OCI-LY7 (cell line): ENCODE results near the gene NKPD1.

Source experiments
- EZH2phosphoT487 ChIP-seq: fragments of 200-600 bp; sonication (generic); IDR thresholded peaks from 2 replicates; pipeline ENCODE4 v1.6.1; 2018; ENCODE audit warnings: low read depth, borderline replicate concordance, mild to moderate bottlenecking, mixed run types, antibody characterized with exemption, low read length, moderate library complexity, mixed read lengths
- TF ChIP-seq, protein P1 (sequence below): fragments of 200-600 bp; sonication (generic); conservative IDR thresholded peaks from 2 replicates; pipeline ENCODE4 v1.5.1; 2014; ENCODE audit warnings: mild to moderate bottlenecking, antibody characterized with exemption, low read length, moderate library complexity, mixed read lengths

DNA sequence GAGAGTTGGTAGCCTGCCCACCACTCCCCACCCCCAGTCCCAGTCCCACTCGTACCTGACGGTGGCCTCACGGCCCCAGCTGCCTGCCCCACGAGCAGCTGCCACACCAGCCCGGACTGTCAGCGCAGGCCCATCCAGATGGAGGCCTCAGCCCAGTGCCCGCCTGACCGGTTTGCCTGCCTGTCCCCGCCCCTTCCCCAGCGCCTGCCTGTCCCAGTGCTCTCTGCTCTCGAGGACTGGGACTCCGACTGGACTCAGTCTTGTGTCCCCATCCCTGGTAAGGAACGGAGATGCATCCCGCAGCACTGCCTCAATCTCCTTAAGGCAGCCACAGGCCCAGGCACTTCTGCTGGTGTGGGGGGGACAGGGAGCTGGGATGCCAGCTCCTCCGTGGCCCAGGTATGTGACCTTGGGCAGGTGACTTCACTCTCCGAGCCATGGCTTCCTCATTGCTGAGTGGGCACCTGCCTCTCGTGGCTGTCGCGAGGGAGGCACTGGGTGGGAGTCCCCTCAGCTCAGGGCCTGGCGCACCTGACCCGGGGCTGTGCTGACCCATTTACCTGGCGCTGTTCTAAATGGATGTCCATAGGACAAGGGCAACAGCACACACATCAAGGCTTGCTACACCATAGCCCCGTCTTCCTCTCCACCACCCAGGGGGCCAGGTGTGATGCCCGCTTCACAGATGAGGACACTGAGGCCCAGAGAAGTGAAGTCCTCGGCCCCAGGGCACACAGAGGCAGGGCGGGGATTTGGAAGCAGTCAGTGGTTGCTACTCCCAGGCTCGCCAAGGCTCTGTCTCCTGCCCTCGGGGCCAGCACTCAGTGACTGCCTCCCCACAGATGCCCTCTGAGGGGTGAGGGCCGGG, at the start of gene NKPD1:
- TF ChIP-seq, protein P1, sequence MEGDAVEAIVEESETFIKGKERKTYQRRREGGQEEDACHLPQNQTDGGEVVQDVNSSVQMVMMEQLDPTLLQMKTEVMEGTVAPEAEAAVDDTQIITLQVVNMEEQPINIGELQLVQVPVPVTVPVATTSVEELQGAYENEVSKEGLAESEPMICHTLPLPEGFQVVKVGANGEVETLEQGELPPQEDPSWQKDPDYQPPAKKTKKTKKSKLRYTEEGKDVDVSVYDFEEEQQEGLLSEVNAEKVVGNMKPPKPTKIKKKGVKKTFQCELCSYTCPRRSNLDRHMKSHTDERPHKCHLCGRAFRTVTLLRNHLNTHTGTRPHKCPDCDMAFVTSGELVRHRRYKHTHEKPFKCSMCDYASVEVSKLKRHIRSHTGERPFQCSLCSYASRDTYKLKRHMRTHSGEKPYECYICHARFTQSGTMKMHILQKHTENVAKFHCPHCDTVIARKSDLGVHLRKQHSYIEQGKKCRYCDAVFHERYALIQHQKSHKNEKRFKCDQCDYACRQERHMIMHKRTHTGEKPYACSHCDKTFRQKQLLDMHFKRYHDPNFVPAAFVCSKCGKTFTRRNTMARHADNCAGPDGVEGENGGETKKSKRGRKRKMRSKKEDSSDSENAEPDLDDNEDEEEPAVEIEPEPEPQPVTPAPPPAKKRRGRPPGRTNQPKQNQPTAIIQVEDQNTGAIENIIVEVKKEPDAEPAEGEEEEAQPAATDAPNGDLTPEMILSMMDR: no peak
- TF ChIP-seq EZH2phosphoT487: no peak
